ENCODE measurements around the gene CBY1. TPM values are rescaled to one million over a fixed set of nuclear protein-coding genes. Genes with fewer than 3 reads are reported as not detected.
A peak's percentile ranks its signal among the peaks of the same experiment; 100 is the strongest.

The CBY1 gene
- total RNA-seq, 6 donors from 2014 or later = 15.8 to 30.3 (median 23.5) TPM

- Histone ChIP-seq H3K27ac (peak overlapping the region in 1 of 4 donors; percentile 77), H3K9me3 (no peaks in the 10 kb centered on the region), H3K27me3 (no peaks in the 10 kb centered on the region), H3K4me3 (no peak overlapping the region), H3K36me3 (peaks cover 16 to 59% (median 33%) of the 10 kb centered on the region in 4 donors), H3K4me1 (peaks cover 38 to 50% (median 42%) of the 10 kb centered on the region in 4 donors)
- ATAC-seq (ENCODE audit: low FRiP score in 2 of 2) = no peak
- WGBS, 2 donors = 94 to 98% methylated on average over 6 of the region's 6 CpGs
- TF ChIP-seq POLR2AphosphoS5 (IDR thresholded peaks at IDR 0.05) (no peak), EP300 (IDR thresholded peaks at IDR 0.05) (no peak), CTCF (IDR thresholded peaks at IDR 0.05) (no peak), POLR2A (IDR thresholded peaks at IDR 0.05) (no peak)
- no peak for DNase-seq
Measured at GRCh38 chr22:38717244-38717643, 60.8 kb downstream of the CBY1 start.

- Histone ChIP-seq H3K4me3 (no peak overlapping the region), H3K36me3 (peaks cover 17 to 71% (median 45%) of the 10 kb centered on the region in 4 donors), H3K9me3 (no peaks in the 10 kb centered on the region), H3K4me1 (peaks cover 27 to 39% (median 32%) of the 10 kb centered on the region in 4 donors), H3K27ac (peak overlapping the region in 3 of 4 donors; percentile 48 to 77 (median 59)), H3K27me3 (no peaks in the 10 kb centered on the region)
- peak in 1 of 2 donors; percentile 82 for DNase-seq
- 28 to 31% methylated on average over 6 of the region's 6 CpGs for WGBS, 2 donors
- peak; percentile 92 to 93 for ATAC-seq (ENCODE audit: low FRiP score in 2 of 2)
- peak in 1 of 2 donors; percentile 15 for TF ChIP-seq POLR2AphosphoS5 (IDR thresholded peaks at IDR 0.05)
- TF ChIP-seq CTCF (IDR thresholded peaks at IDR 0.05) = peak; percentile 58 to 85 (median 60)
- TF ChIP-seq POLR2A (IDR thresholded peaks at IDR 0.05) = no peak
- no peak for TF ChIP-seq EP300 (IDR thresholded peaks at IDR 0.05)
Measured at GRCh38 chr22:38718414-38718813, 62.0 kb downstream of the CBY1 start.

DNA sequence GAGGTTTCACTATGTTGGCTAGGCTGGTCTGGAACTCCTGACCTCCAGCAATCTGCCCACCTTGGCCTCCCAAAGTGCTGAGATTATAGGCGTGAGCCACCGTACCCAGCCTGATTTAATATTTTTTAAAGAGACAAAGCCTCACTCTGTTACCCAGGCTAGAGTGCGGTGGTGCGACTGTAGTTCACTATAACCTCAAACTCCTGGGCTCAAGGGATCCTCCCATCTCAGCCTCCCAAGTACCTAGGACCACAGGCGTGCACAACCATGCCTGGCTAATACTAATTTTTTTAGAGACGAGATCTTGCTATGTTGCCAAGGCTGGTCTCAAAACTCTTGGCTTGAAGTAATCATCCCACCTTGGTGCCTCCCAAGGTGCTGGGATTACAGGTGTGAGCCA lies 62.8 kb downstream of the CBY1 start:
- WGBS, 2 donors = 91 to 97% methylated on average over 6 of the region's 6 CpGs
- Histone ChIP-seq H3K4me1 (peaks cover 20 to 31% (median 25%) of the 10 kb centered on the region in 4 donors), H3K27me3 (no peaks in the 10 kb centered on the region), H3K9me3 (no peaks in the 10 kb centered on the region), H3K36me3 (peaks cover 20 to 79% (median 52%) of the 10 kb centered on the region in 4 donors), H3K4me3 (no peak overlapping the region), H3K27ac (peak overlapping the region in 3 of 4 donors; percentile 35 to 77 (median 48))
- no peak for DNase-seq
- ATAC-seq (ENCODE audit: low FRiP score in 2 of 2) = no peak
- TF ChIP-seq EP300 (IDR thresholded peaks at IDR 0.05) (no peak), CTCF (IDR thresholded peaks at IDR 0.05) (no peak), POLR2A (IDR thresholded peaks at IDR 0.05) (no peak), POLR2AphosphoS5 (IDR thresholded peaks at IDR 0.05) (no peak)

GRCh38 chr22:38720350-38720749 lies 63.9 kb downstream of the CBY1 start:
- DNase-seq = no peak
- no peaks in the 10 kb centered on the region for H3K9me3 ChIP-seq
- no peak overlapping the region for H3K27ac ChIP-seq
- H3K27me3 ChIP-seq = no peaks in the 10 kb centered on the region
- H3K36me3 ChIP-seq = peaks cover 25 to 87% (median 63%) of the 10 kb centered on the region in 4 donors
- WGBS, 2 donors = 89 to 92% methylated on average over 3 of the region's 3 CpGs
- no peak for ATAC-seq (ENCODE audit: low FRiP score in 2 of 2)
- peaks cover 10 to 20% (median 14%) of the 10 kb centered on the region in 4 donors for H3K4me1 ChIP-seq
- no peak overlapping the region for H3K4me3 ChIP-seq
- TF ChIP-seq POLR2AphosphoS5 (IDR thresholded peaks at IDR 0.05) (no peak), CTCF (IDR thresholded peaks at IDR 0.05) (no peak), EP300 (IDR thresholded peaks at IDR 0.05) (no peak), POLR2A (IDR thresholded peaks at IDR 0.05) (no peak)

GRCh38 chr22:38721551-38721950 lies 65.1 kb downstream of the CBY1 start:
- TF ChIP-seq CTCF (IDR thresholded peaks at IDR 0.05) = no peak
- no peak for TF ChIP-seq POLR2A (IDR thresholded peaks at IDR 0.05)
- TF ChIP-seq EP300 (IDR thresholded peaks at IDR 0.05) = no peak
- TF ChIP-seq POLR2AphosphoS5 (IDR thresholded peaks at IDR 0.05) = no peak
- Histone ChIP-seq H3K4me1 (peaks cover 10 to 15% (median 12%) of the 10 kb centered on the region in 4 donors), H3K9me3 (no peaks in the 10 kb centered on the region), H3K27ac (no peak overlapping the region), H3K36me3 (peaks cover 32 to 87% (median 64%) of the 10 kb centered on the region in 4 donors), H3K4me3 (no peak overlapping the region), H3K27me3 (no peaks in the 10 kb centered on the region)
- 90 to 96% methylated on average over 7 of the region's 7 CpGs for WGBS, 2 donors
- no peak for DNase-seq
- no peak for ATAC-seq (ENCODE audit: low FRiP score in 2 of 2)
